HG03575 (cell line): ENCODE results near the gene TBC1D22B.

Source experiments
- ATAC-seq: cut with Tn5 transposase; IDR thresholded peaks from one replicate; pipeline ENCODE4 v1.9.1; 2021; ENCODE audit not compliant: unreplicated experiment, insufficient number of reproducible peaks, low FRiP score; ENCODE audit errors: extremely low read depth

The TBC1D22B gene

GRCh38 chr6:37369321-37370201, 112.0 kb downstream of the TBC1D22B start:
- no peak for ATAC-seq

- no peak for ATAC-seq
These were observed 113.8 kb downstream of the TBC1D22B start for GRCh38 chr6:37371154-37372083.

DNA sequence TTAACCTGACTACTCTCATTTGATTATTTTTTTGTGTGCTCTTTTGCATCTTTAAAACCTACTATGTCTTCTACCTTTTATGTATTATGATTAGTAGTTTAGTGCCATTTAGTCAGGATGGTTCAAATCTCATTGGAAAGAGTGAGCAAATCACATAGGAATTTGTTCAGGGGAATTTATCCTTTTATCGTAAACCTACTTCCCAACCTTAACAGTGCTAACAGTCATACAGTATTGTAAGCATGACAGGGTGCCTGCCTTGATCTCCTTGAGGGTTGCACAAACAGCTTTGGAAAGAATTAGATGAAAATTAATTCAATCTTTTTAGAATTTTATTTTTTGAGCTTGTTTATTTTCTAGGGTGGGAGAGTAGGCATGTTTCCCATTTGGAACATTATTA, 114.5 kb downstream of the TBC1D22B start:
- ATAC-seq: no peak

GRCh38 chr6:37373822-37374471, 116.4 kb downstream of the TBC1D22B start:
- ATAC-seq: no peak

DNA sequence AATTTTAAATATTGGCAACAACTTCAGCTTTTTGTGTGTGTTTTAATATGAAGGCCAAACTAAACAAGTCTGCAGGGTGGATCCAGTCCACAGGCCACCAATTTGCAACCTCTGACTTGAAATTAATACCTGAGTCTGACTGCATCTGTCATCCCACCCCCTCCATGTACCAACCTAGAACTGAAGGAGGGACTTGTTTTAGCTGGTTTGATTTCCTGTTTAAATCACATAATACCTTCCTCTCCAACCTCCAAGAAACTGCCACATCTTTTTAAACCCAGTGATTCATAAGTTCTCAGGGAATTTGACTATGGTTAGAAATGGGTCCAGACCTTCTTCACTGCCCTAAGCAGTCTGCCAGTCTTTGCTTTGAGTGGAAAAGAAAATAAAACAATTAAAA, 117.8 kb downstream of the TBC1D22B start:
- ATAC-seq: no peak

- ATAC-seq: no peak
These were observed 118.6 kb downstream of the TBC1D22B start for GRCh38 chr6:37376078-37376743.

GRCh38 chr6:37381579-37381978, 124.0 kb downstream of the TBC1D22B start:
- ATAC-seq: no peak
